Measurements from ENCODE around the gene IQCH. TPM values are rescaled to one million over a fixed set of nuclear protein-coding genes. Genes with fewer than 3 reads are reported as not detected.
"Not testable (repeated sequence)": the region's sequence is repeated elsewhere in the genome, so short reads cannot be mapped to it uniquely, and the experiment has no call there.

Gene IQCH
- total RNA-seq, 1 experiment from 2014 or later, result 2.1 TPM

GRCh38 chr15:67421105-67421504, 166.5 kb downstream of the IQCH start:
- ATAC-seq, result no peak

DNA sequence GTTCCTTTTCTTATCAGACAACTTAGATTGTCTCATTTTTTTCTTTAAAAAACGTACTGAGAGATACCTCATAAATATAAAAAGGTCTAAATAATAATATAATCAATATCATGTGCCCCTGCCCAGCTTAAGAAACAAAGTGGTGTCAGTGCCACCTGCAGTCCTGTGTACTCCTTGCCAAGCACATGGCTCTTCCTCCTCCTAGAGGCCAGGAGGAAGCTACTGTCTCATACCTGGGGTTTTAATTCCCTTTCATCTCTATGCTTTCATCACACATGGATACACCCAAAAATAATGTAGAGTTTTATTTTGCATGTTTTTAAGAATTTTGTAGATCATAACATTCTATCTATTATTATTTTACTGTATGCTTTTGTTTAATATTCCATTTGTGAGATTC, 167.7 kb downstream of the IQCH start:
- no peak for ATAC-seq
- no TSS peak for BruUV-seq (replicated peaks)
- TF ChIP-seq EZH2phosphoT487 (IDR thresholded peaks at IDR 0.05; ENCODE audit: borderline replicate concordance, low read length) (no peak), EZH2 (IDR thresholded peaks at IDR 0.05; ENCODE audit: low read length, unreplicated experiment) (no peak), CTCF (conservative IDR thresholded peaks at IDR 0.05; ENCODE audit: low read depth, low read length) (0 out of 2 replicates have a peak, but pooled peaks have one; percentile 28)
- Histone ChIP-seq H3K79me2 (ENCODE audit: low read length) (no peaks in the 10 kb centered on the region), H3K36me3 (ENCODE audit: low read depth, low read length) (no peaks in the 10 kb centered on the region), H3K9ac (ENCODE audit: low read length) (no peak overlapping the region), H3K4me3 (ENCODE audit: low read length) (no peak overlapping the region), H4K20me1 (ENCODE audit: low read length) (no peaks in the 10 kb centered on the region), H3F3A (ENCODE audit: low read length, unreplicated experiment) (no peaks in the 10 kb centered on the region), H3K4me2 (ENCODE audit: low read length) (no peak overlapping the region), H3K27ac (ENCODE audit: low read length) (no peak overlapping the region), H3K9me2 (replicated peaks; ENCODE audit: low read length) (no peaks in the 10 kb centered on the region), H3K9me3 (ENCODE audit: low read length) (no peaks in the 10 kb centered on the region), H3K27me3 (ENCODE audit: low read length) (no peaks in the 10 kb centered on the region), H3K4me1 (ENCODE audit: insufficient read depth, low read length) (no peaks in the 10 kb centered on the region), H2AFZ (ENCODE audit: low read length) (no peak overlapping the region)
- CTCF ChIA-PET, result interaction anchor here (1.0 kb wide), 1 partner anchor 11 kb away, joined by 7 read pairs; no protein-coding TSS in a partner anchor
- intact Hi-C loops (cut with micrococcal nuclease), result no loop called here
- POLR2A ChIA-PET (ENCODE audit: unreplicated experiment), result no interaction called here
- no peak for DNase-seq

More at GRCh38 chr15:67421105-67421504, 166.5 kb downstream of the IQCH start:
- Histone ChIP-seq H3F3A (ENCODE audit: low read length, unreplicated experiment) (no peaks in the 10 kb centered on the region), H3K79me2 (ENCODE audit: low read length) (no peaks in the 10 kb centered on the region), H3K9me2 (replicated peaks; ENCODE audit: low read length) (no peaks in the 10 kb centered on the region), H3K27me3 (ENCODE audit: low read length) (no peaks in the 10 kb centered on the region), H2AFZ (ENCODE audit: low read length) (no peak overlapping the region), H4K20me1 (ENCODE audit: low read length) (no peaks in the 10 kb centered on the region), H3K36me3 (ENCODE audit: low read depth, low read length) (no peaks in the 10 kb centered on the region), H3K9ac (ENCODE audit: low read length) (no peak overlapping the region), H3K9me3 (ENCODE audit: low read length) (no peaks in the 10 kb centered on the region), H3K4me1 (ENCODE audit: insufficient read depth, low read length) (no peaks in the 10 kb centered on the region), H3K4me3 (ENCODE audit: low read length) (no peak overlapping the region), H3K4me2 (ENCODE audit: low read length) (no peak overlapping the region), H3K27ac (ENCODE audit: low read length) (no peak overlapping the region)
- POLR2A ChIA-PET (ENCODE audit: unreplicated experiment), result no interaction called here
- intact Hi-C loops (cut with micrococcal nuclease), result no loop called here
- TF ChIP-seq EZH2 (IDR thresholded peaks at IDR 0.05; ENCODE audit: low read length, unreplicated experiment), result no peak
- TF ChIP-seq EZH2phosphoT487 (IDR thresholded peaks at IDR 0.05; ENCODE audit: borderline replicate concordance, low read length), result no peak
- no peak for TF ChIP-seq CTCF (conservative IDR thresholded peaks at IDR 0.05; ENCODE audit: low read depth, low read length)
- no peak for DNase-seq
- BruUV-seq (replicated peaks), result no TSS peak
- CTCF ChIA-PET, result no interaction called here

GRCh38 chr15:67433495-67434099, 179.0 kb downstream of the IQCH start:
- no peaks in the 10 kb centered on the region for H3K9me2 ChIP-seq (replicated peaks; ENCODE audit: low read length)
- ChIA-PET POLR2A (ENCODE audit: unreplicated experiment) (no interaction called here), CTCF (interaction anchor here (0.6 to 0.7 kb wide), 5 partner anchors 11 to 578 kb away, joined by 3 to 7 read pairs (median 3); no protein-coding TSS in a partner anchor)
- no peaks in the 10 kb centered on the region for H3K27me3 ChIP-seq (ENCODE audit: low read length)
- H3K36me3 ChIP-seq (ENCODE audit: low read depth, low read length), result no peaks in the 10 kb centered on the region
- no peak overlapping the region for H3K27ac ChIP-seq (ENCODE audit: low read length)
- H2AFZ ChIP-seq (ENCODE audit: low read length), result no peak overlapping the region
- no peak overlapping the region for H3K9ac ChIP-seq (ENCODE audit: low read length)
- H3K4me2 ChIP-seq (ENCODE audit: low read length), result no peak overlapping the region
- H3F3A ChIP-seq (ENCODE audit: low read length, unreplicated experiment), result no peaks in the 10 kb centered on the region
- peak; percentile 67 for DNase-seq
- intact Hi-C loops (cut with micrococcal nuclease), result loop anchor here (1.0 kb wide), 1 partner anchor 47 kb away; no protein-coding TSS in a partner anchor
- H4K20me1 ChIP-seq (ENCODE audit: low read length), result no peaks in the 10 kb centered on the region
- no TSS peak for BruUV-seq (replicated peaks)
- TF ChIP-seq EZH2 (IDR thresholded peaks at IDR 0.05; ENCODE audit: low read length, unreplicated experiment) (no peak), CTCF (conservative IDR thresholded peaks at IDR 0.05; ENCODE audit: low read depth, low read length) (peak; percentile 76)
- no peaks in the 10 kb centered on the region for H3K4me1 ChIP-seq (ENCODE audit: insufficient read depth, low read length)
- H3K9me3 ChIP-seq (ENCODE audit: low read length), result no peaks in the 10 kb centered on the region
- no peaks in the 10 kb centered on the region for H3K79me2 ChIP-seq (ENCODE audit: low read length)
- no peak overlapping the region for H3K4me3 ChIP-seq (ENCODE audit: low read length)
- peak; percentile 76 for ATAC-seq

DNA sequence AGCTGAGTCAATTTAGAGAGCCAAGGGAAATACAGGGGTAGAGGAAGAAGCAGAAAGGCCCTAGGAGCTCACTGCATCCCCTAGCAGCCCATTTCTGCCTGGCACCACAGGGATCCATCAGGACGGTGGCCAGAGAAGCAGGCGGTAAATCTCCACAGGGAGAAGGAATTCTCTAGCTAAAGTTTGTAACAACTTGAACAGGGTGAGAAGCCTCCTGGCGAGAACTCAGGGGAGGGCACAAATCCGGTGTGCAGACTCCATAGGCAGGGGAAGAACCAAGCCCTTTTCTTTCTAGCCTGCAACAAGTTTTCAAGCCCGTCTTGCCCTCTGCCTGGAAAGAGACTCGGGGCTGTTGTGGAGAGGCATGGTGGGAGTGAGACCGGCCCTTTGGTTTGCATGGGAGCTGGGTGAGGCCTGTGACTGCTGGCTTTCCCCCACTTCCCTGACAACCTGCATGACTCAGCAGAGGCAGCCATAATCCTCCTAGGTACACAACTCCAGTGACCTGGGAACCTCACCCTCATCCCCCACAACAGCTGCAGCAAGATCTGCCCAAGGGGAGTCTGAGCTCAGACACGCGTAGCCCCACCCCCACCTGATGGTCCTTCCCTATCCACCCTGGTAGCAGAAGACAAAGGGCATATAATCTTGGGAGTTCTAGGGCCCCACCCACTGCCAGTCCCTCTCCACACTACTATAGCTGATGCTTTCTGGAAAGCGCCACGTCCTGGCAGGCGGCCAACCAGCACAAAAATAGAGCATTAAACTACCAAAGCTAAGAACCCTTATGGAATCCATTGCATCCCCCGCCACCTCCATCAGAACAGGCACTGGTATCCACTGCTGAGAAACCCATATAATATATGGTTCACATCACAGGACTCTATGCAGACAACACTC, 182.0 kb downstream of the IQCH start:
- H3K79me2 ChIP-seq (ENCODE audit: low read length); H3K36me3 ChIP-seq (ENCODE audit: low read depth, low read length); H3K9ac ChIP-seq (ENCODE audit: low read length); H4K20me1 ChIP-seq (ENCODE audit: low read length); intact Hi-C loops (cut with micrococcal nuclease); H3K4me2 ChIP-seq (ENCODE audit: low read length); H3K4me1 ChIP-seq (ENCODE audit: insufficient read depth, low read length); ATAC-seq; CTCF ChIA-PET; H3K9me2 ChIP-seq (replicated peaks; ENCODE audit: low read length); BruUV-seq (replicated peaks); DNase-seq; H3K4me3 ChIP-seq (ENCODE audit: low read length); POLR2A ChIA-PET (ENCODE audit: unreplicated experiment); H3K9me3 ChIP-seq (ENCODE audit: low read length); H3F3A ChIP-seq (ENCODE audit: low read length, unreplicated experiment); H2AFZ ChIP-seq (ENCODE audit: low read length); H3K27me3 ChIP-seq (ENCODE audit: low read length); H3K27ac ChIP-seq (ENCODE audit: low read length): not testable (repeated sequence)

All from PC-3 (cell line).